C4-2B (cell line): ENCODE measurements around the gene METTL17.
A peak's percentile ranks its signal among the peaks of the same experiment; 100 is the strongest.

Source experiments
- H3K27ac ChIP-seq: fragments of 450-650 bp; 2 replicates; pipeline ENCODE4 v1.5.1; 2017
- CTCF ChIP-seq: fragments of 450-650 bp; conservative IDR thresholded peaks from 2 replicates; pipeline ENCODE4 v1.5.1; 2017; ENCODE audit warnings: mild to moderate bottlenecking
- ZFX ChIP-seq: fragments of 450-650 bp; IDR thresholded peaks from 2 replicates; pipeline ENCODE4 v1.6.1; 2017

Gene METTL17

GRCh38 chr14:21016413-21017190 lies 26.8 kb downstream of the METTL17 start:
- TF ChIP-seq ZFX: no peak
- no peak for TF ChIP-seq CTCF

GRCh38 chr14:21017528-21018245 lies 27.9 kb downstream of the METTL17 start:
- TF ChIP-seq ZFX (no peak), CTCF (no peak)
- no peak overlapping the region for H3K27ac ChIP-seq

More at GRCh38 chr14:21016413-21017190, 26.8 kb downstream of the METTL17 start:
- H3K27ac ChIP-seq: no peak overlapping the region

- TF ChIP-seq CTCF: no peak
- no peak for TF ChIP-seq ZFX
- H3K27ac ChIP-seq: no peak overlapping the region
These were observed 28.5 kb downstream of the METTL17 start for GRCh38 chr14:21018286-21018685.

GRCh38 chr14:21018781-21019180 lies 29.0 kb downstream of the METTL17 start:
- TF ChIP-seq CTCF (no peak), ZFX (no peak)

GRCh38 chr14:21019366-21019765 lies 29.6 kb downstream of the METTL17 start:
- no peak for TF ChIP-seq ZFX
- TF ChIP-seq CTCF: no peak
- no peak overlapping the region for H3K27ac ChIP-seq

More at GRCh38 chr14:21018781-21019180, 29.0 kb downstream of the METTL17 start:
- H3K27ac ChIP-seq: no peak overlapping the region

GRCh38 chr14:21020977-21021545 lies 31.3 kb downstream of the METTL17 start:
- TF ChIP-seq ZFX (no peak), CTCF (no peak)
- peak overlapping the region; percentile 62 for H3K27ac ChIP-seq

GRCh38 chr14:21022686-21023085 lies 32.9 kb downstream of the METTL17 start:
- TF ChIP-seq CTCF (no peak), ZFX (no peak)

More at GRCh38 chr14:21022686-21023085, 32.9 kb downstream of the METTL17 start:
- H3K27ac ChIP-seq: no peak overlapping the region
